DND-41 (cell line): ENCODE data around the gene ARIH2.
A peak's percentile ranks its signal among the peaks of the same experiment; 100 is the strongest.

Experiments
- ATAC-seq: fragments of 200-7000 bp; cut with Tn5 transposase; 3 replicates; pipeline ENCODE4 v1.9.1; 2021; ENCODE audit warnings: low read depth; ENCODE audit not compliant: insufficient read depth
- DNase-seq: peaks from one replicate; pipeline ENCODE4 v3.0.0-alpha.2; 2020
- H2AFZ ChIP-seq: 2 replicates; pipeline ENCODE4 v1.6.0; 2012; ENCODE audit warnings: low read depth, low read length
- H3K27ac ChIP-seq: 2 replicates; pipeline ENCODE4 v1.5.1; 2012; ENCODE audit warnings: low read length, inconsistent platforms
- H3K27me3 ChIP-seq: fragments of 200-600 bp; sonication (generic); 2 replicates; pipeline ENCODE4 v1.6.0; 2012; ENCODE audit warnings: low read length, mild to moderate bottlenecking, inconsistent platforms; ENCODE audit not compliant: insufficient read depth, poor library complexity
- H3K36me3 ChIP-seq: 2 replicates; pipeline ENCODE4 v1.5.1; 2012; ENCODE audit warnings: low read length, inconsistent platforms; ENCODE audit not compliant: insufficient read depth
- H3K4me1 ChIP-seq: 2 replicates; pipeline ENCODE4 v1.5.1; 2012; ENCODE audit warnings: mild to moderate bottlenecking, low read length; ENCODE audit not compliant: insufficient read depth
- H3K4me2 ChIP-seq: 2 replicates; pipeline ENCODE4 v1.6.0; 2012; ENCODE audit warnings: mild to moderate bottlenecking, moderate library complexity, low read length, inconsistent platforms; ENCODE audit not compliant: insufficient read depth
- H3K4me3 ChIP-seq, 2 experiments: fragments of 200-600 bp in 1 of 2; shearing (Covaris generic) in 1 of 2; 2 replicates each; pipeline ENCODE4 v1.5.1; 2012 to 2016; ENCODE audit warnings: inconsistent platforms in 2 of 2, low read length in 2 of 2, mild to moderate bottlenecking in 2 of 2, low read depth in 1 of 2, moderate library complexity in 1 of 2
- H3K79me2 ChIP-seq: 2 replicates; pipeline ENCODE4 v1.6.0; 2012; ENCODE audit warnings: low read length, inconsistent platforms; ENCODE audit not compliant: insufficient read depth
- H3K9ac ChIP-seq: 2 replicates; pipeline ENCODE4 v1.6.0; 2012; ENCODE audit warnings: low read depth, mild to moderate bottlenecking, inconsistent platforms, low read length, moderate library complexity
- H3K9me3 ChIP-seq: 2 replicates; pipeline ENCODE4 v1.5.1; 2012; ENCODE audit warnings: low read length, moderate library complexity, mild to moderate bottlenecking, inconsistent platforms; ENCODE audit not compliant: insufficient read depth, severe bottlenecking
- H4K20me1 ChIP-seq: 2 replicates; pipeline ENCODE4 v1.6.0; 2012; ENCODE audit warnings: low read length; ENCODE audit not compliant: insufficient read depth
- CTCF ChIP-seq: IDR thresholded peaks from 2 replicates; pipeline ENCODE4 v1.5.1; 2012; ENCODE audit warnings: borderline replicate concordance, low read length, moderate library complexity, mild to moderate bottlenecking; ENCODE audit not compliant: poor library complexity, severe bottlenecking; ENCODE audit errors: extremely low read depth
- EZH2 ChIP-seq: IDR thresholded peaks from 3 replicates; pipeline ENCODE4 v1.6.1; 2012; ENCODE audit warnings: borderline replicate concordance, low read depth, mild to moderate bottlenecking, moderate library complexity, low read length, inconsistent platforms; ENCODE audit not compliant: severe bottlenecking

ARIH2 gene

DNA sequence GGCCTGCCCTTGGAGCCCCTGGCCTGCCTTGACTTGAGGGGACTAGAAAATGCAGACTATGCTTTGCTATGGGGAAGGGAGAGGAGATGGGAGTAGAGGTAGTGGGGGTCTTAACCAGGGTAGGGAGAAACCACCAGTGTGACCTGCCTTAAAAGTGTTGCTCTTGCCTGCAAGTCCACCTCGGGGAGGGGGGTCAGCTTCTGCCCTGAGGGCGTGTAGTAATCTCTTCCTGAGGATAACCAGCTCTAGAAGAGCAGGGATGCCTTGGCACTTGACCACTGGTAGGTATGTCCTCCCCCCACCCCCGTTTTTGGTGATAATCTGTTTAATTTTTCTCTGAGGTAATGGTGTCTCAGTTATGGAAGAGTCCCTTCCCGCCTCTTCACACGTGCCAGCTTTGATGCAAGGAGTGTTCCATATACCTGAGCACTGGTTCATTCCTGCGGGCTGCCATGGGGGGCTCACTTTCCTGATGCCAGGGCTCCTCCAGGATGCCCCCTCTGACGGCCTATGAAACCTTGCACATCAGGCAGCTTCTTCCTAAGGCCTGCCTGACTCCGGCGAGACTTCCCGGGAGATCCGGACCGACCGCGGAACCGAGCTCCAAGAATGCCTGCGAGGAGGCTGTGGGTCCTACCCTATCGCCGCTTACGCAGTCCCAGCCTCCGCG is 70.6 kb downstream of the ARIH2 start:
- peak overlapping the region; percentile 74 for H3K9ac ChIP-seq
- peaks cover 19% of the 10 kb centered on the region for H3K79me2 ChIP-seq
- ATAC-seq, result peak; percentile 39
- peak overlapping the region; percentile 72 for H3K27ac ChIP-seq
- no peaks in the 10 kb centered on the region for H3K27me3 ChIP-seq
- H4K20me1 ChIP-seq, result no peaks in the 10 kb centered on the region
- H3K4me1 ChIP-seq, result peaks cover 35% of the 10 kb centered on the region
- peak overlapping the region; percentile 43 to 62; a peak in 3 of 4 replicates for H3K4me3 ChIP-seq
- peak overlapping the region; percentile 86 for H2AFZ ChIP-seq
- H3K9me3 ChIP-seq, result no peaks in the 10 kb centered on the region
- TF ChIP-seq EZH2, result no peak
- TF ChIP-seq CTCF, result no peak
- DNase-seq, result no peak
- H3K4me2 ChIP-seq, result peak overlapping the region; percentile 86
- peaks cover 9% of the 10 kb centered on the region for H3K36me3 ChIP-seq

- DNase-seq (peak; percentile 86), ATAC-seq (peak; percentile 89)
- TF ChIP-seq CTCF (peak; percentile 61), EZH2 (no peak)
- Histone ChIP-seq H3K9ac (peak within 1 kb of the TSS; percentile 74), H3K27me3 (no peaks in the 10 kb centered on the region), H4K20me1 (no peaks in the 10 kb centered on the region), H3K27ac (peak within 1 kb of the TSS; percentile 72), H2AFZ (peak within 1 kb of the TSS; percentile 86), H3K9me3 (no peaks in the 10 kb centered on the region), H3K4me1 (peaks cover 35% of the 10 kb centered on the region), H3K79me2 (peaks cover 19% of the 10 kb centered on the region), H3K36me3 (peaks cover 1% of the 10 kb centered on the region), H3K4me3 (peak within 1 kb of the TSS; percentile 43 to 62; a peak in 3 of 4 replicates), H3K4me2 (peak within 1 kb of the TSS; percentile 86)
Measured at GRCh38 chr3:48989796-48990635, 71.4 kb downstream of the ARIH2 start, which contains the start of gene P4HTM. P4HTM (plus strand) TSS chr3:48990241; CDS start chr3:48990257, 16 bp downstream.

DNA sequence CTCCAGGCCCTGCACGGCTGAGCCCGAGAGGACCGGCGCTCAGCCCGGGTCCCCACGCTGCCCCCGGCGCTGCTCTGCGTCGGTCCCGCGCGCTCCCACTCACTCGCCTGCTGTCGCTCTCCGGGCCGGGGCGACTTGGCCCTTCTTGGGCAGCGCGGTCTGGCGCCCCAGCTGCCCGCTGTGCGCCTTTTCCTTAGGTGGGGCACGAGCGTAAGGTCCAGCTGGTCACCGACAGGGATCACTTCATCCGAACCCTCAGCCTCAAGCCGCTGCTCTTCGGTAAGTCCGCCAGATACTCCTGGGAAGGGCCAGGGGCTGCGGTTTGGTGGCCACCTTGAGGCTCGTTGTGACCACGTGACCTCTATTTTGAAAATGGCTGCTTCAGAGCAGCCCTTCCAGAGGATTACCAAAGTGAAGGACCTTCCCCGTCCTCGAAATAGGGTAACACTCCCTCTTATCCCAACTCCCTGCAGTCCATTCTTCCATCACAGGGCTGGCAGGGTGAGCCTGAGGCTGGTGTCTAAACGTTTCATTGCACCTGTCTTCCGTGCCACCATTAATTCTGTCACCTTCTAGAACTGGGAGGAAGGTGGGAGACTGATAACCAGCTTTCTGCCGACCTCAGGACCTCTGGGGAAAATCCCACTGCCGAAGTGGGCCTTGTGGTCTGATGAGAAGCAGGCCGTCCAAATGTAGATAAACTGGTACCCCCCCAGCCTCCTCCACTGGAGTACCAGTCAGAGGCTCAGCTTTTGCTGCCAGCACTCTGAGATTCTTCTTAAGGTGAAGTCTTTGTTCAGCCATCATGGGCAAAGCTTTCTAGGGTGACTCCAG is 72.2 kb downstream of the ARIH2 start:
- TF ChIP-seq EZH2 (no peak), CTCF (no peak)
- H3K4me1 ChIP-seq, result peaks cover 35% of the 10 kb centered on the region
- H3K79me2 ChIP-seq, result peaks cover 19% of the 10 kb centered on the region
- H3K4me2 ChIP-seq, result peak overlapping the region; percentile 86
- H3K27me3 ChIP-seq, result no peaks in the 10 kb centered on the region
- no peaks in the 10 kb centered on the region; the same call in none of the 2 replicates for H3K36me3 ChIP-seq
- H3K9me3 ChIP-seq, result no peaks in the 10 kb centered on the region
- H3K4me3 ChIP-seq, result peak overlapping the region; percentile 43 to 62; a peak in 3 of 4 replicates
- no peaks in the 10 kb centered on the region for H4K20me1 ChIP-seq
- ATAC-seq (no peak), DNase-seq (no peak)
- peak overlapping the region; percentile 86 for H2AFZ ChIP-seq
- peak overlapping the region; percentile 74 for H3K9ac ChIP-seq
- H3K27ac ChIP-seq, result peak overlapping the region; percentile 72
